Posterior vena cava (tissue), 2 donors: ENCODE measurements around the gene C10orf90. TPM values are rescaled to one million over a fixed set of nuclear protein-coding genes. Genes with fewer than 3 reads are reported as not detected.

Experiments used
- DNase-seq: peaks from one replicate; pipeline ENCODE4 v3.0.0-alpha.2; 2020; ENCODE audit warnings: low spot score
- intact Hi-C, 2 donors: fragments of 100-400 bp; cut with DNase I; formaldehyde crosslinking; loops; one replicate each; pipeline versions ENCODE4 v1.14.1 to v1.14.2; 2022 to 2023
- total RNA-seq, 2 donors: library from RNA; stranded (reverse); fragmentation: NEBNext Ultra II Directional; extraction: Animal tissue kit (Norgen Biotek cat#: 25700); gene quantifications; one replicate each; pipeline ENCODE4 v1.2.1, GENCODE V29; 2021
- donor health status: DM: yes; HTN: yes; CAD: no.
- donor health status: DM: yes; HTN: yes; CAD: no.

Gene C10orf90
- total RNA-seq, 2 donors from 2014 or later: not detected

DNA sequence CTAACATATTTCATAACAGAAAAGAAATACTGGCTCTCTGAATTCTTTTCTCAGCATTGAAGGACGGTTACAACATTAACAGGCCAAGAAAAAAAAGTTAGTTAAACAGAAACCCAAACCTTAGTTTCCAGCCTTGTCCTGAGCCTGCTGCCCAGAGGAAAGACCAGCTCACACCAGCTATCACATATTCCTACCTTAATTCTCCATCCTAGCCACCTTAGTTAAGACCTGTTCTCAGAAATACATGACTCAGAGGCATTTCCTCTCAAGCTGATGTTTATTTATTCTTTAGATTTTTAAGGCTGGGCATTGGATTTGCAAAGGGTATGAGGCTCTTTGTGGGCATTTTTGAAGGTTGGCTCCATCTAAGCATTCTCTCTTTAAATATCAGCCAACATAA, 247.9 kb downstream of the C10orf90 start:
- DNase-seq: no peak
- intact Hi-C loops: no loop called here

DNA sequence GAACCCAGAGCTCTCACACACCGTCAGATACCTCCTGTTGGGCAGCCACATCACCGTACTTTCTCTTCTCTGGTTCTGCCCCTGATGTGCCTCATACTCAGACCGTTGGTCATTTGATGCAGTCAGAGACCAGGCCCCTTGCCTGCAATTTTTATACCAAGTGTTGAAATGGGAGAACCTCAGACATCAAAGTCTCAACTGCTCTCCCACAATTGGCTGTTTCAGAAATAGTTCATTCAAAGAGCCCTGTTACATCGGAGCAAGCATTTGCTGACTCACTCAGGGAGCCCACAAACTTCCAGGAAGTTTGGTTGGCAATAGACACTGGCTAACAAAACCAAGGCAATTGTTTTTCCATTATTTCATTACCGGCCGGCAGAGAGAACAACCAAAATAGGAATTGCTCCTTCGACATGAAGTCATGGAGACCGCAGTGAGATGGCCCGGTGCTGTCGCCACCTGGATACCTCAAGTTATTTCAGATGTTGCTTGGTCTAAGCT, 248.7 kb downstream of the C10orf90 start:
- intact Hi-C loops: no loop called here
- no peak for DNase-seq

- intact Hi-C loops: no loop called here
These were observed 249.8 kb downstream of the C10orf90 start for GRCh38 chr10:126420567-126421300.

GRCh38 chr10:126417220-126417825, 253.2 kb downstream of the C10orf90 start:
- intact Hi-C loops: no loop called here
- DNase-seq: no peak

More at GRCh38 chr10:126420567-126421300, 249.8 kb downstream of the C10orf90 start:
- DNase-seq: no peak

- intact Hi-C loops: no loop called here
- no peak for DNase-seq
These were observed 260.7 kb downstream of the C10orf90 start for GRCh38 chr10:126409821-126410220.

- no peak for DNase-seq
- intact Hi-C loops: no loop called here
These were observed 261.4 kb downstream of the C10orf90 start for GRCh38 chr10:126408953-126409641.

DNA sequence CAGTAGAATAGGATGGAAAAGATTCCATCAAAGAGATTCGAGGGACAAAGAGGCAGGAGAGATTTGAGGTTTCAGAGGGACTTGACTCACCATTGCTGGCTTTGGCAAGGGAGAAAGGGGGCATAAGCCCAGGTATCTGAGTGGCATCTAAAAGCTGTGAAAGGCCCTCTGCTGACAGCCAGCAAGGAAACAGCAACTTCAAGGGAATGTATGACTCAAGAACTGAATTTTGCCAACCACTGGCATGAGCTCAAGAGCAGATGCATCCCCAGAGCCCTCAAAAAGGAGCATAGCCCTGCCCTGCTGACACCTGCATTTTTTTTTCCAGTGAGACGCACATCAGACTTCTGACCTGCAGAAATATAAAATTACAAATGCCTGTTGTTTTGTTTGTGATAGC, 262.7 kb downstream of the C10orf90 start:
- DNase-seq: no peak
- intact Hi-C loops: no loop called here

GRCh38 chr10:126405239-126405775, 265.2 kb downstream of the C10orf90 start:
- DNase-seq: no peak
- intact Hi-C loops: no loop called here

DNA sequence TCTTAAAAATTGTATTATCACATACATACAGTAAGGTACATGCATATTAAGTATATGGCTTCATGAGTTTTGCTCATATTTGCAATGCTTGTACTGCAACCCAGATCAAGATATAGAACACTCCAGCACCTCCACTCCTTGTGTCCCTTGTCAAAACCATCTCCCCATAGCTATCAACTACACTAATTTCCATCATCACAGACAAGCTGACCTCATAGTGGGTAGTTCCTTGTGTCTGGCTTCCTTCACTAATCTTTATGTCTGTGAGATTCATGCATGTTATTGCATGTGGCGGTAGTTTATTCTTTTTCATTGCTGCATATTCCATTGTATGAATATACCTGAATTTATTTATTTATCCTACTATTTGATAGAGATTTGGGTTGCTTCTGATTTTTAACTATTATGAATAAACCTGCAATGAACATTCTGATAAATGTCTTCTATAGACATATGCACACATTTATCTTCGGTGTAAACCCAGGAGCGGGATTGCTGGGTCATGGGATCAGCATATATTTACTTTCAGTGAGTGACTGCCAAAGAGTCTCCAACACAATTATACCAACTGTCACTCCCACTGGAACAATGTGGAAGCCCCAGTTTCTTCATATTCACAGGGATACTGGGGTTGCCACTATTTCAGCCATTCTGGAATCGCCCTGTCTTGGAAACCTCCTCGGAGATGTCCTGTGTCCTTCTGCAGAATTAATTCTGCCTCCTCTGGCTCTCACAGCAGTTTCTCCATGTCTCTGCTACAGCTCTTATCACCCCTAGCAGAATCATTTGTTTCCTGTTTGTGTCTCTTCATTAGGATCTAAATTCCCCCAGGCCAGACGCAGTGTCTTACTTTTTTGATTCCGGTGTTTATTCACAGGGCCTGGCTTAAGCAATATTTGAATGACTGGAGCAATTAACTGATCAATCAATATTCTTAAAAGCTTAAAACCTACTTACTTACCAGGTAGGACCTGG, 267.5 kb downstream of the C10orf90 start:
- DNase-seq: no peak
- intact Hi-C loops: no loop called here

DNA sequence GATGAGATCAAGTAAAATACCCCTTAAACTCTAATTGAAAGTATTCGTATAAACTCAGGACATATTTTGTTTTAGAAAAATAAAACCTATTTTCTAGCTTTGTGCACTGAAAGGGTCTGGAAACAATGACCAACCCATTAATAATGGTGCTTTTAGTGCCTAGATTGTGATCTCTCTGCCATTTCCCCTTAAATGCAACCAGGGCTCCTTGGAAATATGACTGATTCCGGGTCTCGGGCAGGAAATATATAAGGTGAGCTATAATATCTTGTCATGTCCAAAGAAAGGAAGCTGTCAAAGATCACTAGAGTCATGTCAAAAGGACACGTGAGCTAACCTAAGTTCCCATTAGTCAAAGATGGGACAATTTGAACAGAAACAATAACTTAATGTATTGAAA, 269.9 kb downstream of the C10orf90 start:
- intact Hi-C loops: no loop called here
- DNase-seq: no peak

GRCh38 chr10:126398924-126399323, 271.6 kb downstream of the C10orf90 start:
- no peak for DNase-seq
- intact Hi-C loops: no loop called here

DNA sequence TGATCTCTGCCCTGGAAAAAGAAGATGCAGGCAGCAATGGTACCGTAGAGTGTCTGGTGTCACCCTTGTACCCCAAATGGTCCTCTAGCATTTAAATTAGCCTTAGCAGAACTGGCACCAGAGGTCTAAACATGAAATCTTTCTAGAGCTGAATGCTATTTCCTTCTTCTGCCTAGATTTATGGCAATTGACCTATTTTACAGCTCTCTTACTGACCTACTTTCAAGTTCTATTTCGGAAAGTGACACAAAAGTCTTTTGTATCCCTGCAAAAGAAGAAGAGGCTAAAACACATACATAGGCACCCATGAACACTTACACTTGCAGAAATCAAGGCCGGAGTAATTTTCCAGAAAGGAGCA, 272.1 kb downstream of the C10orf90 start:
- no peak for DNase-seq
- intact Hi-C loops: no loop called here

- intact Hi-C loops: no loop called here
- no peak for DNase-seq
These were observed 272.7 kb downstream of the C10orf90 start for GRCh38 chr10:126397640-126398382.

DNA sequence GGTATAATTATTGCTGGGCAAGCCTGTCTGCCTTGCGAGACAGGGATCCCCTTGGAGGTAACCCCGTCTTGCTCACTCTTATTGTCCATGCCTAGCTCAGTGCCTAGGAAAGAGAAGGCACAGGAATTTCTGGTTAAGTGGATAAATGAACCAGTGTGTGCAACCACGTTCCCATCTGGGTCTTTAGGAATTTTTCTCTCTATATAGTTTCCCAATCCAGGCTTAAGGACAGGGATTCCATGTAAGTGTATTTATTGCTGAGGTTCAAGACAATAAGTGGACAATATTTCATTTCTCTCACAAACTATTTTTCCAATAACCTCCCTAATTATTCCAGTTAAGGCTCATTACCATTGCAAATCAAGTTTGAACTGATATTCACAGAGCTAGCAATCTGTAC, 273.3 kb downstream of the C10orf90 start:
- no peak for DNase-seq
- intact Hi-C loops: no loop called here

DNA sequence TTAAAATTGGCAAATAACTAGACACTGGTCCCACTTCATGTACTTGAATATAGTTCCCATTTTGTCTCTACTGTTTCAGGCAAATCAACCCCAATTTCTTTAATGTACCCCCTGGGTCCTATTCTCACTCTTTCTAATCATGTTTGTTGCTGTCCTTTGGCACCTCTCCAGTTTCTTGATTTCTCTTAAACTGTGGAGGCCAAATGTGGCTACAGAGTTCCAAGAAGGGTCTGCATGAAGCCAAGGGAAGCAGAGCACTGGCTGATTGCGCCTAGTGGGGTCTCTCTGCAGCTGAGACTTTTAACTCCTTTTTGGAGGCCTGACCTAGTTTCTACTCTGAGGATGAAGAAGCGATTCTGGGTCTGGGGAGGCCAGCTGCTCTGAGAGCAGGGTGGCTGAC, 275.5 kb downstream of the C10orf90 start:
- intact Hi-C loops: no loop called here
- no peak for DNase-seq

DNA sequence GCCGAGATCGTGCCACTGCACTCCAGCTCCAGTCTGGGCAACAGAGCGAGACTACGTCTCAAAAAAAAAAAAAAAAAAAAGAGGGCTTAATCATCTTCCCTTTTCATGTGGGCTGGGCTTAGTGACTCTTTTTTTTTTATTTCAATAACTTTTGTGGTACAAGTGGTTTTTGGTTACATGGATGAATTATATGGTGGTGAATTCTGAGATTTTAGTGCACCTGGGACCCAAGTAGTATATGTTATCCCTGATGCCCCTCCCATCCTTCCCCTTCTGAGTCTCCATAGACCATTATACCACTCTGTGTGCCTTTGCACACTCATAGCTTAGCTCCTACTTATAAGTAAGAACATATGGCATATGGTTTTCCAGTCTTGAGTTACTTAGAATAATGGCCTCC, 277.4 kb downstream of the C10orf90 start:
- intact Hi-C loops: loop anchor here in 1 of 2 donors (2.0 kb wide), 1 partner anchor 72 kb away; no protein-coding TSS in a partner anchor
- no peak for DNase-seq

DNA sequence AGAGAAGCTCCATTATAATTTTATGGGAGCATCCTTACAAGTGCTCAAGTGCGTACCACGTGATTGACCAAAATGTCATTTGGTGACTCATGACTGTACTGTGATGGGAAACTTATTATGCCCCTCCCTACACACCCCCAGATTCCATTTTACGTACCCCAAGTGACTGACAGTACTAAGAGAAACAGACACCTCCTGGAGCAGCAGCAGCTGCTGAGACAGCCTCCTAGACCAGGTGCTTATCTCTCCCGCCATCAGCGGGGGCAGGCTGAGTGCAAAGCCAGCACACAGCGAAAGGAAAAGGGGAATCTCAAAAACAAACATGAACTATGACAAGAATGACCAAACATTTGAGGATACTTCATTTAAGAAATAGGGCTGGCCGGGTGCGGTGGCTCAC, 278.0 kb downstream of the C10orf90 start:
- DNase-seq: no peak
- intact Hi-C loops: loop anchor here in 1 of 2 donors (2.0 kb wide), 1 partner anchor 72 kb away; no protein-coding TSS in a partner anchor

- intact Hi-C loops: loop anchor here in 1 of 2 donors (2.0 kb wide), 1 partner anchor 73 kb away; no protein-coding TSS in a partner anchor
- DNase-seq: no peak
These were observed 278.4 kb downstream of the C10orf90 start for GRCh38 chr10:126392068-126392467.
